T-helper 17 cell (primary cell): ENCODE measurements around the gene DCUN1D2. TPM values are rescaled to one million over a fixed set of nuclear protein-coding genes. Genes with fewer than 3 reads are reported as not detected.

Experiments
- ATAC-seq: fragments of 150-1000 bp; cut with Tn5 transposase; 2 replicates; pipeline ENCODE4 v1.10.0; 2021; ENCODE audit warnings: mild to moderate bottlenecking, moderate library complexity
- DNase-seq, 3 donors: peaks; one replicate each; pipeline versions ENCODE4 v3.0.0 to v3.0.0-alpha.2; 2020 to 2021
- H3K9me3 ChIP-seq: one replicate; pipeline ENCODE4 v1.7.0; 2013; ENCODE audit warnings: low read length, mild to moderate bottlenecking; ENCODE audit not compliant: control insufficient read depth, poor library complexity, severe bottlenecking
- H3K27ac Mint-ChIP-seq: one replicate; pipeline ENCODE4 v1.8.0; 2022; ENCODE audit warnings: mild to moderate bottlenecking, moderate library complexity, mixed read lengths
- H3K27me3 Mint-ChIP-seq: one replicate; pipeline ENCODE4 v1.8.0; 2022; ENCODE audit warnings: mixed read lengths
- H3K36me3 Mint-ChIP-seq: one replicate; pipeline ENCODE4 v1.8.0; 2022; ENCODE audit warnings: low read depth, mixed read lengths
- H3K4me1 Mint-ChIP-seq: one replicate; pipeline ENCODE4 v1.8.0; 2022; ENCODE audit warnings: mild to moderate bottlenecking, mixed read lengths
- H3K4me3 Mint-ChIP-seq: one replicate; pipeline ENCODE4 v1.8.0; 2022; ENCODE audit warnings: mild to moderate bottlenecking, moderate library complexity, mixed read lengths
- total RNA-seq, 4 donors: library from RNA in 2 of 4; stranded (reverse) in 2 of 4; gene quantifications; one replicate each; pipeline ENCODE4 v1.2.3 and lab custom pipeline; 2022 to 2026

The DCUN1D2 gene
- total RNA-seq, 2 donors from 2014 or later, result 12.8 to 15.2 TPM

DNA sequence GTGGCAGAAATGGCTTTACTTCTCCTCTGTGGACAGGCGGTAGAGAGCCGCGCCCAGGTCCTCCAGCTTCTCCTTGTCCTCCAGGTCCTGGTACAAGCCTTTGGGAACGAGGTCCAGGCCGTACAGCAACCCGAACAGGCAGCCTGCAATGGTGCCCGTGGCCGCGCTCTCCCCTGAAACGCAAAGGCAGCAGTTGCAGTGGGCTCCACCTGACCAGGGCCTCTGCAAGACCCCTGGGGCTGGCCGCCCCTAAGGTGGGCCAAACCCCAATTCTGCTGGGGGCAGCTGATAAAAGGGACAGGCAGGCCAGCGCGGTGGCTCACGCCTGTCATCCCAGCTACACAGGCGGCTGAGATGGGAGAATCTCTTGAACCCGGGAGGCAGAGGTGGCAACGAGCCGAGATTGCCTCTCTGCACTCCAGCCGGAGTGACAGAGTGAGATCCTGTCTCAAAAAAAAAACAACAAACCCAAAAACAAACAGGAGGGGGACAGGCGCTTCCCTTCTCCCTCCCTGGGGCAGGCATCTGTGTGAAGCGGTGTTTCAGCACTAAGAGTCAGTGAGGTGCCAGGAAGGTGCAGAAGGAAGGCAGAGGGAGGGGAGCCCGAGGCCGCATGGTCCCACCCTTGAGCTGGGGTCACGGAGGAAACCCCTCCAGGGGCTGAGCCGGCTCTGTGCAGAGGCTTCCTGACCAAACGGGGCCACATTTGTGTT, 67.5 kb downstream of the DCUN1D2 start:
- DNase-seq (no peak), ATAC-seq (no peak)
- Mint-ChIP-seq H3K27me3 (peaks cover 6% of the 10 kb centered on the region), H3K4me1 (peaks cover 2% of the 10 kb centered on the region), H3K4me3 (no peak overlapping the region), H3K36me3 (no peaks in the 10 kb centered on the region), H3K27ac (no peak overlapping the region)
- H3K9me3 ChIP-seq, result no peaks in the 10 kb centered on the region

DNA sequence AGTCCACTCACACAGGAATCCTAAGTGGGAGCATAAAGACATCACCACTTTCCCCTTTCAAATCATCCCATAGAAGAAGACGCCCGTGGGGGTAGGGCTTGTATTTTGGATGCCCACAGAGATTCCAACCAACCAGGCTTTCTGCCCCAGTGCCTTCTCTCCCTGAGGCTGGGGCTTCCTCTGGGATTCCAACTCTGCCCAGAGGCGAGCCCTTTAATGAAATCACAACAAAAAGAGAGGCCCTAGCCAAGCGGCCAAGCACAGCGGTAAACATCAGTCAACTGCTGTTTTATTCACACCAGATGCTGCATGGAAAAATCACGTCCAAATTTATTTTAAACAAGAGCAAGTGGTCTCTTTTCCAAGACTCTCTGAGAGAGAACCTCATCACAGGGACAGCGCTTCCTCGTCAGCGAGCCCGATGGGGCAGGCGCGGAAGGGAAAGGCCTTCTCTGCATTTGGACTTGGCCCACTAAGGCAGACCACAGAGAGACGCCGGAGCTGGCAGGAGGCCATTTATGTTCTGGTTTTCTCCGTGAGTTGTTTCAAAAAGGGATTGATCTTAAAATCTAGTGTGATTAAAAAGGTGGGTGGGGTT, 68.7 kb downstream of the DCUN1D2 start:
- no peak overlapping the region for H3K4me3 Mint-ChIP-seq

DNA sequence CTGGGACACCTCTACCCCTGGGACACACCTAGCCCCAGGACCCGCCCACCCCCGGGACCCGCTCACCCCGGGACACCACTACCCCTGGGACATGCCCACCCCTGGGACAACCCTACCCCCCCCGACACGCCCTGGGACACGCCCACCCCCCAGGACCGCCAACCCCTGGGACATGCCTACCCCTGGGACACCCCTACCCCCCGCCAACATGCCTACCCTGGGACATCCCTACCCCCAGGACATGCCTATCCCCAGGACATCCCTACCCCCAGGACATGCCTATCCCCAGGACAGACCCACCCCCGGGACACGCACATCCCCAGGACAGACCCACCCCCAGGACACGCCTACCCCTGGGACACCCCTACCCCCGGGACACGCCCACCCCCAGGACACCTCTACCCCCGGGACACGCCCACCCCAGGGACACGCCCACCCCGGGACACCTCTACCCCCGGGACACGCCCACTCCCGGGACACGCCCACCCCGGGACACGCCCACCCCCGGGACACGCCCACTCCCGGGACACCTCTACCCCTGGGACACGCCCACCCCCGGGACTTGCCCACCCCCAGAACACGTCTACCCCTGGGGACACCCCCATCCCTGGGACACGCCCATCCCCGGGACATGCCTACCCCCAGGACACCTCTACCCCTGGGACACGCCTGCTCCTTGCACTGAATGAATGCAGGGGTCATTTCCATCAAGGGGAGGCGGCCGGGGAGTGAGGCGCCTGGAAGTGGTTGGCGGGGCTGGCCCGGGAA, 69.5 kb downstream of the DCUN1D2 start:
- Mint-ChIP-seq H3K4me1 (peaks cover 2% of the 10 kb centered on the region), H3K27me3 (peaks cover 17% of the 10 kb centered on the region), H3K27ac (no peak overlapping the region), H3K4me3 (no peak overlapping the region), H3K36me3 (no peaks in the 10 kb centered on the region)
- no peak for ATAC-seq
- H3K9me3 ChIP-seq, result no peaks in the 10 kb centered on the region
- no peak for DNase-seq

More for the DNA sequence above, 68.7 kb downstream of the DCUN1D2 start:
- ATAC-seq, result no peak
- Mint-ChIP-seq H3K27me3 (peaks cover 10% of the 10 kb centered on the region), H3K36me3 (no peaks in the 10 kb centered on the region), H3K27ac (no peak overlapping the region), H3K4me1 (peaks cover 2% of the 10 kb centered on the region)
- H3K9me3 ChIP-seq, result no peaks in the 10 kb centered on the region
- no peak for DNase-seq

DNA sequence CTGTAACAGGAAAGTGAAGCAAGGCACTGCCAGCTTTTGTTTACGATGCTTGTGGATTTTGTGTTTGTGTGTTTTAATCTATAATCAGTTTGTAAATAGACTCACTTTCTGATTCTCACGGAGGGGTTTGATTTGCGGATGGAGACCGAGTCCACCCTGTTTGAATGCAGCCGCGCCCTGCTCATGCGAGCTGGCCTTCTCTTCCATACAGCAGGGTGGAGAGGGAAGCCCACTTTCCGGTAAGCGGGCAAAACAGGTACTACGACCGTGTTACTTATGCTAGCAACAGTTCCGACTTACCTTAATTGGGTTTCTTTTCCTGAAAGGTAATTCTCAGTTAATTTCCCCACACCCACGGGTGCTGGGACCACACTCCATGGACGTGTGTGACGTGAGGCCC, 70.3 kb downstream of the DCUN1D2 start:
- no peak for ATAC-seq

GRCh38 chr13:113419531-113420193, 70.8 kb downstream of the DCUN1D2 start:
- no peaks in the 10 kb centered on the region for H3K9me3 ChIP-seq
- ATAC-seq (no peak), DNase-seq (no peak)
- H3K36me3 Mint-ChIP-seq, result no peaks in the 10 kb centered on the region
- no peak overlapping the region for H3K4me3 Mint-ChIP-seq
- no peak overlapping the region for H3K27ac Mint-ChIP-seq
- peaks cover 2% of the 10 kb centered on the region for H3K4me1 Mint-ChIP-seq
- H3K27me3 Mint-ChIP-seq, result peaks cover 21% of the 10 kb centered on the region

More for the DNA sequence above, 70.3 kb downstream of the DCUN1D2 start:
- peaks cover 18% of the 10 kb centered on the region for H3K27me3 Mint-ChIP-seq
- H3K9me3 ChIP-seq, result no peaks in the 10 kb centered on the region
- H3K4me3 Mint-ChIP-seq, result no peak overlapping the region
- DNase-seq, result no peak
- no peak overlapping the region for H3K27ac Mint-ChIP-seq
- no peaks in the 10 kb centered on the region for H3K36me3 Mint-ChIP-seq
- H3K4me1 Mint-ChIP-seq, result peaks cover 2% of the 10 kb centered on the region

DNA sequence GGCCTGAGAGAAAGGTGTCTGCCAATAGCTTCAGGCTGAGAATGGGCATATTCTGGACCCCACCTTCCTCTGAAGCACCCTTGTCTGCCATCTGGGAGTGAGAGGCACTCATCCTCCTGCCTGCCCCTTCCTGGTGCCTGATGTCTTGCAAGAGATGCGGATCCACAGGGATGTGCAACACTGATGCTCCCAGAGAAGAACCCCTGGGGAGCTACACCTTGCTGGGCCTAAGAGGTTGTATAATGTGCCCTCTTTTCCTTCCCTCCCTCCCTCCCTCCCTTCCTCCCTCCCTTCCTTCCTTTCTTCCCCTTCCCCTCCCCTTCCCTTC, 71.8 kb downstream of the DCUN1D2 start:
- DNase-seq, result no peak
- H3K27me3 Mint-ChIP-seq, result peaks cover 21% of the 10 kb centered on the region

DNA sequence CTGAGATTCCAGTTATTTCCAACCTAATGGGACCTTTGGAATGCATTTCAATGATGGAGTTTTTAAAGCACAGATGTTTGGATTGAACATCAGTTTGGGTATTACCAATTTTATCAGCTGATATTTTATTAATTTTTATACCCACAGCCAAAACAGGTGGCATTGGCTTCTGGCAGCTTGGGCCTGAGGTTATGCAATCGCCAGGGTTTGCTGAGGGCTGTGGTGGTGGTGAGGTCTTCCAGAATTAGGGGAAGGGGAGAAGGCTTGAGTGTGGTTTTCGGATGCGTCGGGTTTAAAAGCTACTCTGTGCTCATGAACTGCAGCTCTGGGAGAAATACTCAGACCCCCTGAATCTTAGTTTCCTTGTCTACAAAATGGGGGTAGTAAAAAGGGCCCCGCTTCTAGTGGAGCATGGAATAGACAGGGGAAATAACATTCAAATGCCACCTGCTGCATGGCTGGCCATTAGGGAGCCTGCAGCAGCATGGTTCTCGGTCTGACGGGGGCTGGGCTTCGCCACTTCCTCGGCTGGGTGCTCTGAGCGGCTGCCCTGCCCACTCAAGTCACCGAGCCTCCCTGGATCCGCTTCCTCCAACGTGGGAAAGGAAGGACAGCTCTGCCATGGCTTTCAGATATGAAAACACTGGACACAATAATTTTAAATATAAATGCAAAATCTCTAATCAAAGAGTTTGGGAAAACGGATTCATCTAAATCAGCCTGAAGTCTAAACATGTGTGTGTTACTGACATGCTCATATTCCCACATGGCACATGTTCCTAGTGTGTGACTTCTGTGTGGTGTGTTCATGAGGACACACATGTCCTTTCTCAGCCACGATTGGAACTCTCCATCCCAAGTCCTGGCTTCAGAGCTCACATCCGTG, 72.4 kb downstream of the DCUN1D2 start:
- peaks cover 2% of the 10 kb centered on the region for H3K4me1 Mint-ChIP-seq

More for the DNA sequence above, 71.8 kb downstream of the DCUN1D2 start:
- Mint-ChIP-seq H3K36me3 (no peaks in the 10 kb centered on the region), H3K4me1 (peaks cover 2% of the 10 kb centered on the region), H3K27ac (no peak overlapping the region), H3K4me3 (no peak overlapping the region)
- no peak for ATAC-seq
- no peaks in the 10 kb centered on the region for H3K9me3 ChIP-seq

DNA sequence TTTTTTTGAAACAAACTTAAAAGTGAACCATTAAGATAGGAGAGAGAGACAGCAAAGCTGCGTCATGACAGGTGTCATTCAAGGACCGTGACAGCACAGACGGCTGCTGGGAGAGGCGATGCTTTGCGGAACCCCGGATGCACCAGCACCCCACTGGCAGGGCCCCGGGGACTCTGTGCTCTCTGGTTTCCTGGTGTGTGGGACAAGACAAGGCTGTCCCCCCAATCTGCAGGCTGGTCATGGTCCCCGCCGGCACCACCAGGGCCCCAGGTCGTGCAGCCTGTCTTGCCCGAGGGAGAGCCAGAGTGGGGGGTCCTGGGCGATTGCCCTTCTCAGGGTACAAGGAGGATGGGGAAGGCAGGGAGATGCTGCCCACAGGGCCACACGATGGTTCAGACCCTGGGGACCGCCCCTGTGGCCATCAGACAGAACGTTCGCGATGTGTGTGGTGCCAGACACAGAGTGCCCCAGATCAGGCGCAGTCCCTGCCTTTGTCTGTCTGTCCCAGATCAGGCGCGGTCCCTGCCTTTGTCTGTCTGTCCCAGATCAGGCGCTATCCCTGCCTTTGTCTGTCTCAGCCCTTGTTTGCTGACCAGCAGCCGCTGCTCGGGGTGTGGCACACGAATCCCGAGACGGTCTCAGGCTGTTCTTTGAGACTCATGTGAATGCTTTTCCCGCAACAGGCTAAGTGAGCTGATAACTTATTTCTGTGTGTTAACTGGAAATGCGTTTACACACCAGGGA, 73.3 kb downstream of the DCUN1D2 start:
- Mint-ChIP-seq H3K27ac (no peak overlapping the region), H3K27me3 (peaks cover 21% of the 10 kb centered on the region), H3K36me3 (no peaks in the 10 kb centered on the region), H3K4me1 (peaks cover 2% of the 10 kb centered on the region), H3K4me3 (no peak overlapping the region)
- H3K9me3 ChIP-seq, result no peaks in the 10 kb centered on the region
- DNase-seq (no peak), ATAC-seq (no peak)

More for the DNA sequence above, 72.4 kb downstream of the DCUN1D2 start:
- Mint-ChIP-seq H3K4me3 (no peak overlapping the region), H3K27ac (no peak overlapping the region), H3K36me3 (no peaks in the 10 kb centered on the region), H3K27me3 (peaks cover 21% of the 10 kb centered on the region)
- ATAC-seq (no peak), DNase-seq (no peak)
- no peaks in the 10 kb centered on the region for H3K9me3 ChIP-seq

GRCh38 chr13:113415825-113416224, 74.7 kb downstream of the DCUN1D2 start:
- Mint-ChIP-seq H3K4me1 (peaks cover 2% of the 10 kb centered on the region), H3K36me3 (no peaks in the 10 kb centered on the region), H3K4me3 (no peak overlapping the region), H3K27ac (no peak overlapping the region), H3K27me3 (peaks cover 21% of the 10 kb centered on the region)
- DNase-seq (no peak), ATAC-seq (no peak)
- H3K9me3 ChIP-seq, result no peaks in the 10 kb centered on the region

DNA sequence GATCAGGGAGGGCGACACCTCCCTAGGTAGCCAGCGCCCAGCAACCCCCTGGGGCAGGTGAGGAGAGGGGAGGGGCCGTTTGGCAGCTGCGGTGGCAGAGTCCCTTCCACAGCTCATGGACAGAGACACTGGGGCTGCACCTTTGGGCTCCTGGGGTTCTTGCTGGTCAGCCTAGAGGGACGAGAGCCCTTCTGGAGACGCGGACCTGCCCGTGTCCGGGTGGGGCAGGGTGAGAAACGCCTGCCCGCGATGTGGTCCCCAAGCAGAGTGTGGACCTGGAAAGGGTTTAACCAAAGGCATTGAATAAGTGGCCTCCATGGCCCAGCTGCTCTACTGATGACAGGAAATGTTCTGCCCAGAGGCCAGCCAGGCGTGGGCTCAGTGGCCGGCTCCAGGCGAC, 75.5 kb downstream of the DCUN1D2 start:
- no peak for ATAC-seq

GRCh38 chr13:113414335-113414734, 76.2 kb downstream of the DCUN1D2 start:
- ATAC-seq (no peak), DNase-seq (no peak)
- no peaks in the 10 kb centered on the region for H3K36me3 Mint-ChIP-seq
- H3K4me3 Mint-ChIP-seq, result no peak overlapping the region
- H3K9me3 ChIP-seq, result no peaks in the 10 kb centered on the region
- peaks cover 18% of the 10 kb centered on the region for H3K27me3 Mint-ChIP-seq
- H3K4me1 Mint-ChIP-seq, result peaks cover 2% of the 10 kb centered on the region
- no peak overlapping the region for H3K27ac Mint-ChIP-seq

More for the DNA sequence above, 75.5 kb downstream of the DCUN1D2 start:
- Mint-ChIP-seq H3K27ac (no peak overlapping the region), H3K4me3 (no peak overlapping the region), H3K36me3 (no peaks in the 10 kb centered on the region), H3K4me1 (peaks cover 2% of the 10 kb centered on the region), H3K27me3 (peaks cover 21% of the 10 kb centered on the region)
- no peak for DNase-seq
- no peaks in the 10 kb centered on the region for H3K9me3 ChIP-seq

GRCh38 chr13:113413898-113414282, 76.6 kb downstream of the DCUN1D2 start:
- ATAC-seq, result no peak
- DNase-seq, result no peak
- H3K27ac Mint-ChIP-seq, result no peak overlapping the region
- no peaks in the 10 kb centered on the region for H3K36me3 Mint-ChIP-seq
- H3K27me3 Mint-ChIP-seq, result peaks cover 22% of the 10 kb centered on the region
- no peaks in the 10 kb centered on the region for H3K9me3 ChIP-seq
- peaks cover under 1% of the 10 kb centered on the region for H3K4me1 Mint-ChIP-seq
- H3K4me3 Mint-ChIP-seq, result no peak overlapping the region
